GM10266 (cell line): ENCODE data around the gene PPA1.
A peak's percentile ranks its signal among the peaks of the same experiment; 100 is the strongest.

Experiments used
- DNase-seq: peaks from one replicate; pipeline ENCODE4 v3.0.0; 2012; ENCODE audit errors: extremely low spot score
- TF ChIP-seq, protein P1 (sequence below): IDR thresholded peaks from 2 replicates; pipeline ENCODE4 v1.5.1; 2012; ENCODE audit warnings: mild to moderate bottlenecking, low read depth; ENCODE audit not compliant: control insufficient read depth, insufficient read depth; ENCODE audit errors: missing control alignments

PPA1 gene

DNA sequence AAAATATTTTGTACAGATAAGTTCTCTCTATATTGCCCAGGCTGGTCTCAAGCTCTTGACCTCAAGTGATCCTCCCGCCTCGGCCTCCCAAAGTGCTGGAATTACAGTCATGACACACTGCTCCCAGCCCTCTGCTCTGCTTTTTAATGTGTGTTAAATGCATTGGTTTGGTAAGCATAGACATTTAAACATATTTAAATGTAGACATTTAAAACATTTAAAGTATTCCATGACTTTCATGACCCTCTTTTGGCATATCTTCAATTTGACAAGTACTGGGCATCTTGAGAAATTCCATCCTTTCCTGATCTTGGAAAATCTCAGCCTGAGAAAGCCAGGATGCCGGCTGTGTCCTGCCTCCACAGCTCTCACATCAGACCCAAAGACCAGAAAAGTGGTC lies 57.7 kb downstream of the PPA1 start:
- DNase-seq: no peak
- TF ChIP-seq, protein P1, sequence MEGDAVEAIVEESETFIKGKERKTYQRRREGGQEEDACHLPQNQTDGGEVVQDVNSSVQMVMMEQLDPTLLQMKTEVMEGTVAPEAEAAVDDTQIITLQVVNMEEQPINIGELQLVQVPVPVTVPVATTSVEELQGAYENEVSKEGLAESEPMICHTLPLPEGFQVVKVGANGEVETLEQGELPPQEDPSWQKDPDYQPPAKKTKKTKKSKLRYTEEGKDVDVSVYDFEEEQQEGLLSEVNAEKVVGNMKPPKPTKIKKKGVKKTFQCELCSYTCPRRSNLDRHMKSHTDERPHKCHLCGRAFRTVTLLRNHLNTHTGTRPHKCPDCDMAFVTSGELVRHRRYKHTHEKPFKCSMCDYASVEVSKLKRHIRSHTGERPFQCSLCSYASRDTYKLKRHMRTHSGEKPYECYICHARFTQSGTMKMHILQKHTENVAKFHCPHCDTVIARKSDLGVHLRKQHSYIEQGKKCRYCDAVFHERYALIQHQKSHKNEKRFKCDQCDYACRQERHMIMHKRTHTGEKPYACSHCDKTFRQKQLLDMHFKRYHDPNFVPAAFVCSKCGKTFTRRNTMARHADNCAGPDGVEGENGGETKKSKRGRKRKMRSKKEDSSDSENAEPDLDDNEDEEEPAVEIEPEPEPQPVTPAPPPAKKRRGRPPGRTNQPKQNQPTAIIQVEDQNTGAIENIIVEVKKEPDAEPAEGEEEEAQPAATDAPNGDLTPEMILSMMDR: no peak

DNA sequence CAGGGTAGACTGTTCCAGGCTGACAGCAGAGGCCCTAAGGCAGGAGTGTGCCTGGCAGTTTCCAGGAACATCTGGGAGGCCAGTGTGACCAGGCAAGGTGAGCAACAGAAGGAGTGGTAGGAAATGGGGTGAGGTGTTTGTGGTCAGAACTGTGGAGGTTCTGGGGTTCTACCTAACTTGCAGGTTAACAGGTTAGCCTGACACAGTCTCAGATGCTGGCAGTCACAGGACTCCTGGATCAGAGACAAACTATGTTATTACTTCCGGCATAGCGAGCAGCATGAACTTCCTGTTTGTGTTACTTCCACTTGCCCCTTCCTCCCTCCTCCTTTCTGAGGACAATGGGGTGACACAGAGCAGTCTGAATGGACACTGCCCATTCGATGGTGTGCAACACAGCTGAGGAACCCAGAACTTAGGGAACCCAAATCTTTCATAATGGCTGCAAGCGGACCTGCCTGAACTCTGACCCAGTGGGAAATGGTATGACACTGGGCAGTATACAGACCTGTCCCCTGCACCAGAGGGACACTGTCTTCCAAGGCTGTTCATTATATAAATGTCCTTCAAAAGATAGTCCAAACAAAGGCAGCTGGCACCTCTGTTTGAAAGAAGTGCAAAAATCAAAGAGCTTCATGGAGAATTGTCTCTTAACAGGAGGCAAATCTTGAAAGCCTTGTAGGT lies 59.0 kb downstream of the PPA1 start:
- TF ChIP-seq, protein P1: no peak
- DNase-seq: no peak

DNA sequence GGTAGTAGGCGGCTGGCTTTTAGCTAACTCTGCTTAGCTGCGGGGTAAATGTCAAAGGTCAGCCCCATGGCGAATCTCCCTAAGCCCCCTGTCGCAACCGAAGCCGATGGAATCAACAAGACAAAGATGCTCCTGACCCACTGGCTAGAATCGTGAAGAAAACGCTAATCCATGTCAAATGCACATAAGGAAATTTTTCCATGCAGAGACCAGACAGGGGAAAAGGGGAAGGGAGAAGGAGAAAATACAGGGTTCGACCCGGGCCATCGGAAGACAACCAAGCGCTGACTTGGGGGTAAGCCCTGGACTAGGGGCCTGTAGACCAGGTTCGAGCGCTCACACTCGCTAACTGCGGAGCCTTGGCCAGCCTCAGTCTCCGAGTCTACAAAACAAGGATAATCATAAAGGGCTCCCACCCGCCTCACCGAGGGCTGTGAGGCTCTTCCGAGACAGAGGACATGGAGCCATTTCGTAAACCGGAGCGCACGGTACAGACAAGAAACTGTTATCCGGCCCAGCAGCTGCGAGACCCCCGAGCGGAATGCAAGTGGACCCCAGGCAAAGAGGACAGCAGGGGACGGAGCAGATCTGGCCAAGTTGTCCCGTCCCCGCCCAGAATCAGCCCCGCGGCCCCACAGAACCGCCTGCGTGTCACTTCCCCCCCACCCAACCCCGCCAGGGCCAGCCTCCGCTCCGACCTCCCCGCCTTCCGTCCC lies 63.4 kb downstream of the PPA1 start:
- TF ChIP-seq, protein P1: no peak
- DNase-seq: peak; percentile 21

DNA sequence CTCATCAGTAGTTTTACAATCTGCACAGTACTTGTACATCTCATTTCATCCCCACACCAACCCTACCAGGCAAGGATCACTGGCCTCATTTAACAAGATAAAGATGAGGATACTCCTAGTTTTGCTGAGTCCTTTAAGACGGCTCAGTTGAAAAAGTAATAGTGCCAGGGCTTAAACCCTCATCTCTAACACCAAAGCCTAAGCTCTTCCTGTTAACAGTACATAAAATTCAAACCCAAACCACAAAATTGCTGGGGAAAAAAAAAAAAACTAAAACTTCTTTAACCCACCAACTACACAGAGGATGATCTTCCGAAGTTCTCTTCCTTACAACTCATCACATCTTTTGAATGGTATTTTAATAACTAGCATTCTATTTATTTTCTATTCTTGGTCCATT lies 64.2 kb downstream of the PPA1 start:
- no peak for DNase-seq
- TF ChIP-seq, protein P1: no peak

DNA sequence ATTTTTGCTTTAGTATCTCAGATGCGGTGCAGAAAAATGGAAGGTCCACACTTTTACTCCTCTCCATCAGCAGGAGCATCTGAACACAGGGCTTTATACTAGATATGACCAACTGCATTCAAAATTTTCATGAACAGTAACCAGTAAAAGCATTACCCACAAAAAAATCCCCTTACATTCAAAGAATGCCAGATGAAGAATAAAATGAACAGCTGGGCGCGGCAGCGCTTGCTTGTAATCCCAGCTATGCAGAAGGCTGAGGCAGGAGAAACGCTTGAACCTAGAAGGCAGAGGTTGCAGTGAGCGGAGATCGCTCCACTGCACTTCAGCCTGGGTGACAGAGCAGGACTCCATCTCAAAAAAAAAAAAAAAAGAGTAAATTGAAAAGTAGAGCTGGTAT lies 66.0 kb downstream of the PPA1 start:
- DNase-seq: no peak
- TF ChIP-seq, protein P1: no peak

DNA sequence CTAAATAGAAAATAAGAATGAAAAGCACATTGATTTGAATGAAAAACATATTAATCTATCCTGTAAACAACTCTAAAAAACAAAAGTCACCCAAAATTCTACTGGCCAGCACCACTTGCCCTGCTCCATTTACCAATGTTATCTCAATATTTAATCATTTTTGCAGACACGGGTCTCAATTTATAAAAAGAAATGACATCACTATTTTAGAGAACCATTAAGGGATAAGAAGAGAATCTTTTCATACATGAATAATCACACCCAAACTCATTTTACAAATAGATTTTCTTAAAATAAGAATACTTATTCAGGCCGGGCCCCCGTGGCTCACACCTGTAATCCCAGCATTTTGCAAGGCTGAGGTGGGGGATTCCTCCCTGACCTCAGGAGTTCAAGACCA lies 66.8 kb downstream of the PPA1 start:
- TF ChIP-seq, protein P1: no peak
- no peak for DNase-seq

DNA sequence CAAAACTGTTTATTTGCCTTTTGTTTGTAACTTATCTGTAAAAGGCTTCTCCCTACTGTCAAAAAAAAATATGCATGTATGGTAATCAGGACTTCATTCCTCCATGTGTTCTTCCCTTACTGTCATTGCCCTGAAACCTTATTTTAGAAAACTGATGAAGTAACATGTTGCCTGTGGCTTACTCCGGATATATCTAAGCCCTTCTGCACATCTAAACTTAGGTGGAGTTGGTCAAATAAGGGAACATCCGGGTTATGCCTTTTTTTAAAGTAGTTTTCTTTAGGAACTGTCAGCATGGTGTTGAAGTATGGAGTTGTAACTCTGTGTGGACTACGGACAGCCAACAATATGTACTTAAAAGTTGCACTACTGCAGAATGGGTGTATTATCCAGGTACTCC lies 69.1 kb downstream of the PPA1 start:
- no peak for DNase-seq
- TF ChIP-seq, protein P1: no peak
